Measurements from ENCODE around the gene PRTFDC1.

Gene PRTFDC1

GRCh38 chr10:24900888-24901685 is 51.3 kb downstream of the PRTFDC1 start:
- DNase-seq, result no peak

DNA sequence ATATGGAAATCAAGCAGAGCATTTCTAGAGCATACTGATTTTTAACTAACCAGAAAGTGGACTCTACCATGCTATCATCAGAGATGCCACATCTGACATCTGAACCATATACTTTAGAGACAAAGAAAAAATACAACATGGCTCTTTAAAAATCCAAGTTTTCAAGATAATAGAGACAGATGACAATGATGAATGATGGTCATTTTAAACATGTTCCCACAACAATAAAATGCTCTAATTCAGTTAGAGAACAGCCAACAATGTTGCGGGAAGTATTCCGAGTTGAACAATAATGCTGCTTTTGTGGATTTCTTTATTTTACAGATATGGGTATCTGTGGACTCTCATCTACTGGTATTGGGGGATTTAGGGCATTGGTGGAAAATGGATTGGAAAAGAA is 52.8 kb downstream of the PRTFDC1 start:
- DNase-seq, result no peak

GRCh38 chr10:24898501-24898900 is 53.9 kb downstream of the PRTFDC1 start:
- no peak for DNase-seq

DNA sequence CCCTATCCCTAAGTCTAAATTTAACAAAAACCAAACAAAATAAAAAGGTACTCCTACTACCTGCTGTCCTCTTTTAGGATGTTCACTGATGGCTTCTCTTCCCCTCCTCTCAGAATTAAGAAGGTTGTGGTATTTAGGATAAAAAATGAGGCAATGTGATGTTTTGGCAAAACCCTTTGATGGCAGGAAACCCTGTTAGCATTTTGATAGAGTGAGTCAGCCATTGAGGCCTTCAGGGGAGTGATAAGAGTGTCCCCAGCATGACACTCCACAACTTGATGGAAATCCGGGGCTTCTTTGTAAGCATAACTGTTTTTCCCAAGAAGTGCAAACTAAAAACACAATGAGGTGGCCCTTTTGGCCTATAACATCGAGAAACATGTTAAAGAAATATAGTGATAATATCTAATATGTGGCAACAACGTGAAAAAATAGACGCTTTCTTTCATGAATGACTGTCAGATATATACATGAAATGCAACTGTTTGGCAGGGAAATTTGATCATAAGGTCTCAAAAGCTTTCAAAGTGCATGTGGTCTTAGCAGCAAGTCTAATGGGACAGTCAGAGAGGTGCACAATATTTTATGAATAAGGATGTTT is 55.0 kb downstream of the PRTFDC1 start:
- DNase-seq, result no peak

DNA sequence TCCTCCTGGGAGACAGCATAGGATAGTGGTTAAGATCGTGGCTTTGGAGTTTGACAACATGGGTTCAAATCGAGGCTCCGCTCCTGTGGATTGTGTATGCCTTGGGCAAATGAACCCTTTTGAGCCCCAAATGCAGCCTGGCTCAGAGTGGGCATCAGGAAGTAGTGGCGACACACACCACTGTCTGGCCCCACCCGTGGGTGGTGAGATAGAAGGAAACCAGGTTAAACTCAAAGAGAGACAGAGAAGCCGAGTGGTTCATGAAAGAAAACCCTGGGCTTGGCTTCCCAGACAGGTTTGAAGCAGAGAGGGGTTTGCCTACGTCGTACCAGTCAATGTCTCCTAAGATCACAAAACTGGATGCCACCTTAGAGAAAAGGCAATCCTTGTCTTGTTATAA is 57.7 kb downstream of the PRTFDC1 start:
- DNase-seq, result peak; percentile 35

- no peak for DNase-seq
These were observed 58.1 kb downstream of the PRTFDC1 start for GRCh38 chr10:24894309-24894708.

DNA sequence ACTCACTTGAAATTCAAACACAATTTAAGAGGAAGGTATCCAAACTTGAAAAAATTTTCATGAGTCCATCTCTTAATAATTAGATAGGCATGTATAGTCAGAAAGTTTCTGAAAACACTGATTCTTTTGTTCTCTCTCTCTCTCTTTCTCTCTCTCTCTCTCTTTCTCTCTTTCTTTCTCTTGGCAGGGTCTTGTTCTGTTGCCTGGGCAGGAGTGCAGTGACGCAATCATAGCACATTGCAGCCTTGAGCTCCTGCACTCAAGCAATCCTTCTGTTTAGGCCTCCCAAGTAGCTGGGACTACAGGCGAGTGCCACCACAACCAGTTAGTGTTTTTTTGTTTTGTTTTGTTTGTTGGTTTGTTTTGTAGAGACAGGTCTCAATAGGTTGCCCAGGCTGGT is 59.3 kb downstream of the PRTFDC1 start:
- DNase-seq, result no peak

DNA sequence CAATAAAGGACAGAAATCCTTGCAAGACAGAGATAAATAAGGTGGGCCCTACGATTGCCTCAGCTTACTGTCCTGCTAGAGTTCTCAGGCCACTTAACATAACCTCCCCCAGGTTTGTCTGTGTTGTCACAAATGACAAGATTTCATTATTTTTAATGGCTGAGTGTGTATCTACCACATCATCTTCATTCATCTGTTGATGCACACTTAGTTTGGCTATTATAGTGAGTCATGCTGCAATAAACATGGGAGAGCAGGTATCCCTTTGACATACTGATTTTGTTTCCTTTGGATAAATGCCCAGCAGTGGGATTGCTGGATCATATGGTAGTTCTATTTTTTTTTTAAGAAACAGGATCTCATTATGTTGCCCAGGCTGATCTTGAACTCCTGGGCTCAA is 60.6 kb downstream of the PRTFDC1 start:
- no peak for DNase-seq

DNA sequence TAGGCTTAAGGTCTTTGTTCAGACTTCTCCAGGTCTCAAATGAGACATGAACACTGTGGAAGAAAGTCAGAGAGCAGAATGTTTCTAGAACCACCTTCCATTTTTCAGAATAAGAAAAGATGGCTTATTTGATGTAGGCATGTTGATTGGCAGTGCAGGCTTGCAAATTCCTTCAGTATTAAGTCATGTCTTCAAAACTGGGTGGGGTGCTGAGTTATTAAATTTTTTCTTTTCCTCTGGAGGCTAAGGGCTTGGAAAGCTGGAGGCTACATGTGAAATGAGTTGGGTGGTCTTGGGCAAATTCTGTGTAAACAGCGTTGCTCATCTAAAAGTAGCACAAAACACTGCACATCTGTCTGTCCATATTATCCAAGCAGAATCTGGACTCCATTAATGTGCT is 62.8 kb downstream of the PRTFDC1 start:
- DNase-seq, result no peak

- DNase-seq, result no peak
These were observed 64.6 kb downstream of the PRTFDC1 start for GRCh38 chr10:24887855-24888231.

GRCh38 chr10:24886290-24886680 is 66.1 kb downstream of the PRTFDC1 start:
- DNase-seq, result no peak

GRCh38 chr10:24885551-24886289 is 66.7 kb downstream of the PRTFDC1 start:
- no peak for DNase-seq

- no peak for DNase-seq
These were observed 67.6 kb downstream of the PRTFDC1 start for GRCh38 chr10:24884793-24885192.

- no peak for DNase-seq
These were observed 68.1 kb downstream of the PRTFDC1 start for GRCh38 chr10:24884316-24884715.

- DNase-seq, result no peak
These were observed 69.2 kb downstream of the PRTFDC1 start for GRCh38 chr10:24883176-24883575.

DNA sequence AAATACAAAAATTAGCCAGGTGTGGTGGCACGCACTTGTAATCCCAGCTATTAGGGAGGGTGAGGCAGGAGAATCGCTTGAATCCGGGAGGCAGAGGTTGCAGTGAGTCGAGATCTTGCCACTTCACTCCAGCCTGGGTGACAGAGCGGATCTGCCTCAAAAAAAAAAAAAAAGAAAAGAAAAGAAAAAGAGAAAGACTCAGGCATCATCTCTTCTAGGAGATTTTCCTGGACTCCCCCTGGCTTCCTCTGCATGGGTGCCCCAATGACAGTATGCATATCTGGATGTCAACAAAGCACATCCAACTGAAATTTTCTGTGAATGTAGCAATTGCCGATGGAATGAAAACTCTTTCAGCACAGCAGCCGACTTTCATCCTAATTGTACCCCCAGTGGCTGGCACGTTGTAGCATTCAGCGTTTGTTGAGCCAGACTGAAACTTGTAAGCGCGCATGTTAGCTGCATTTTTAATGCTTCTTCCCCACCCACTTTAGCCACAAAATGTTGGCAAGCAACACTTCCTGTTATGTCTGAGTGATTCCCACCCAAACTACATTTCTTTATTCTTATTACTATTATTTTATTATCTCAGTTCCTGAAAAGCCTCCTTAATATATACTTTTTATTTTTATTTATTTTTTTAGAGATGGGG is 70.2 kb downstream of the PRTFDC1 start:
- DNase-seq, result peak; percentile 41

GRCh38 chr10:24879861-24880260 is 72.5 kb downstream of the PRTFDC1 start:
- no peak for DNase-seq

DNA sequence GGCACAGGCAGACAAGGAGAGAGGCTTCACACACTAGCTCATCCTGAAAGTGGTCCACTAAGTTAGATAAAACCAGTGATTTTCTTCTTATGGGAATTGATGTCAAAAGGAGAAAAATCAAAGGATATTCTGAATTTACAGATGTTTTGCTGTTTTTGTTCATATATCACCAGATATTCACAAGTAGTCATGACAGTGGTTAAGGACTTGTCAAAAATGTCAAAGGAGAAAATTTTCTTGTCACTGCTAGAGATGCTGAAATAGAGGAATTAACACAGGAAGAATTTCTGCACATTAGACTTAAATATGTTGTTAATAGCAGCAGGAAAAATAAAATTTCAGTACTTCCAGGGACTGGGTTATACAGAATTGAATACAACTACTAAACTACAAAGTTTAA is 78.3 kb downstream of the PRTFDC1 start:
- DNase-seq, result no peak

DNA sequence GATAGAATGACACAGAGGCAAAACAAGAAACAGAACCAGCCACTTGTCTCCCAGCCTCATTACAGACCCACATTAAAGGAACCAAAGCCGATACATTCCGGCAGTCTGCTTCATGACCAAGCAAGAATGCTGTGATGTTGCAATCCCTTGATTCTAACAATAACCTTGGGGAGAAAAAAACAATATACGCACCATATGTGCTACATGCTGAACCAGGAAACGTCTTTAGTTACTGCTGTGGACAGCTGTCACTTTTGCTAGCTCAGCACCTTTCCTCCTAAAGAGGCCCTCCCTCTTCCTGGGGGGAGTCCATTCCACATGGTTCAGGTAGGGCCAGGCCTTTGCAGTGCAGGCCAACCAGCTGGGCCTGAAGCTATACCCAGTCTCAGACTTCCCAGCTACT is 79.1 kb downstream of the PRTFDC1 start:
- DNase-seq, result no peak

DNA sequence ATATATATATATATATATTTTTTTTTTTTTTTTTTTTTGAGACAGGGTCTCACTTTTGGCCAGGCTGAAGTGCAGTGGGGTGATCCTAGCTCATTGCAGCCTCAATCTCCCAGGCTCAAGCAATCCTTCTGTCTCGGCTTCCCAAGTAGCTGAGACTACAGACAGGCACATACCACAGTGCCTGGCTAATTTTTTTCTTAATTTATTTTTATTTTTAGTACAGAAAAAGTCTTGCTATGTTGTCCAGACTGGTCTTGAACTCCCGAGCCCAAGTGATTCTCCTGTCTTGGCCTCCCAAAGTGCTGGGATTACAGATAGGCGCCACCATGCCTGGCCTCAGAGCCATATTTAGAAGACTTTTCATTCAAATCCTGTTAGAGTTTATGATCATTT is 79.6 kb downstream of the PRTFDC1 start:
- no peak for DNase-seq

- DNase-seq, result no peak
These were observed 80.2 kb downstream of the PRTFDC1 start for GRCh38 chr10:24872049-24872789.

GRCh38 chr10:24871011-24871935 is 81.1 kb downstream of the PRTFDC1 start:
- DNase-seq, result no peak
